Pulmonary artery endothelial cell (primary cell): ENCODE data around the gene ADGRE1. TPM values are rescaled to one million over a fixed set of nuclear protein-coding genes. Genes with fewer than 3 reads are reported as not detected.

Source experiments
- DNase-seq: peaks from one replicate; pipeline ENCODE4 v3.0.0-alpha.2; 2011; ENCODE audit warnings: low read depth, low spot score
- total RNA-seq: library from RNA; depleted of rRNA; stranded (reverse); fragments of >200 nt; gene quantifications from 2 replicates; pipeline ENCODE4 v1.2.3, GENCODE V29; 2014

ADGRE1 gene
- total RNA-seq, 1 donor from 2014 or later, result not detected

DNA sequence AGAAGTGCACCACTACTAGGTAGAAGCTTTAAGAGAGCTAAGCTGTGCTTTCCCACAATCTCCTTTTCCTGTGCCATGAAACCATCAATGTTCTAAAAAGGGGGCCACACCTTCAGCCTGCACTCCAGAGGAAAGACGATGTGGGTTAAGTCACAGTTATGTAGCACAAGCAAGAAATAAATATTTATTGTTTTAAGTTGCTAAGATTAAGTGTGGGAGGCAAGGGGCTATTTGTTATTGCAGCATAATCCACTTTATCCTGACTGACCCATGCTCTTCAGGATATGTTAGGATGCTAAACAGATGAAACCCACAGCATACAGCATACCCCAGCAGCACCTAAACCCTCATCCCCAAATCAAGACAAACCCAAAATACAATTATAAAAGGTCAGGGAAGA, 69.2 kb downstream of the ADGRE1 start:
- no peak for DNase-seq

DNA sequence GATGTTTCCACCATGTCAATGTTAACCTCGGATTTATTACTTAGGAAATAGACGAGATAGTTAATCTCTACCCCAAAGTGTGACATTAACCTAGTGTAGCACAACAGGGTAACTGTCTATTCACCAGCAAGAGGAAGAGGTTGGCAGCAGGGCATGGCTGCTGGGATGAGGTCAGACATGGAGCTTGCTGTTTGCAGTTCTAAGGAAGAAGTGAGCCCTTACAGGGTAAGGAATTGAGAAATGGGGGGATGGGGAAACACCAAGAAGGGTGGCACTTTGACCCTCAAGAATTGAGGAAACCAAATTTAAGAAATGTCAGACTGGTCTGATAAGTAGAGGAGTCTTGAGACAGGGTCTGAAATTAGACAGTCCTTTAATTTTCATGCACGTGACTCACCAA, 71.4 kb downstream of the ADGRE1 start:
- DNase-seq, result no peak

DNA sequence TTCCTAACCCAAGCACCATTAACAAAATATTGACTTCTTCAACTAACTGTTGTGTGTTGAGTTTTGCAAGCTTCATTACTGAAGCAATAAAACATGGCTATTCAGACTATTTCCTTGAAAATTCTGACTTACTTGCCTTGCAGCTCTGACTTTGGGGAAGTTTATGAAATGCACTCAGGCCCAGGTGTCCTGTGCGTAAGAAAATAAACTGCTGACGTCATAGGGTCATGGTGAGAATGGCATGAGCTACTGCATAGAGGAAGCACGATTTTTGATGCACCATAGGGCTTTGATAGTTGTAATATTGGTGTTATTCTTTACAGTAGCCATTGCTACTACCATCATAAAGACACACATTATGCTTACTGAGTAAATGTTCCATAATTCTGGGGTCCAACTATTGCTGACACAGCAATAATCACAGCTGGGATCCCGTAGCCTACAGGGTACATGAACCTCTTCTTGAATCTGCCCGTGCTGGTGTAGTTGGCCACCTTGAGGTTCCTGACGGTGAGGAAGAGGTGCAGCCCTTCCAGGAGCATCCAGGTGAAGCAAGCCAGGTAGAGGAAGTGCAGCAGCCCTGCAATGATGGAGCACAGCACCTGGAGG, 76.0 kb downstream of the ADGRE1 start:
- DNase-seq, result no peak

DNA sequence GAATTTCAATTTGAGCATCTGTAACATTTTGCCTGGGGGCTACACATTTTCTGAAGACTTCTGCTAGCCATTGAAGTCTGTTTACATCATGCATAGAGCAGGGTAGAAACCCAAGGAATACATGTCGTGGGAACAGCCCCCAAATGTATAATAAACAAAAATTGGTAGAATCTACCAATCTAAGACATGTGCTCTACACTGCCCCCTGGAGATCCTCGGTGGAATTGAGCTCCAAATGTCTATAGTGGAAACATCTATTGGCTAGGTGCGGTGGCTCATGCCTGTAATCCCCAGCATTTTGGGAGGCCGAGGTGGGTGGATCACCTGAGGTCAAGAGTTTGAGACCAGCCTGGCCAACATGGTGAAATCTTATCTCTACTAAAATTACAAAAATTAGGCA, 76.6 kb downstream of the ADGRE1 start:
- DNase-seq, result no peak

DNA sequence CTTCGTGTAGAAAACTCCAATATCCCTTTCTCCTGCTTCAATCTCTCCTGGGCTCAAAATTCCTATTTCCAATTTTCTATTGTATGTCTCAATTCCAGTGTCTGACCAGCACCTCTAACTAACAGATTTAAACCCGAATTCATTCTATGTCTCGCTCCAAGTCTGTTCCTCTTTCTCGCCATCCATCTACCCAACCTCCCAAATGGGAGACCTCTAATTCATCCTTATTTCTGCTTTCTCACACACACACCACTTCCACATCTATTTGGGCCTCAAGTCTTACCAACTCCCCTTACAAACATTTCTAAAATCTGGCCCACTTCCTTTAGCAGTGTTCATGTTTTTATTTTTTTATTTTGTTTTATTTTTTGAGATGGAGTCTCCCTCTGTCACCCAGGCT, 80.6 kb downstream of the ADGRE1 start:
- DNase-seq, result no peak

DNA sequence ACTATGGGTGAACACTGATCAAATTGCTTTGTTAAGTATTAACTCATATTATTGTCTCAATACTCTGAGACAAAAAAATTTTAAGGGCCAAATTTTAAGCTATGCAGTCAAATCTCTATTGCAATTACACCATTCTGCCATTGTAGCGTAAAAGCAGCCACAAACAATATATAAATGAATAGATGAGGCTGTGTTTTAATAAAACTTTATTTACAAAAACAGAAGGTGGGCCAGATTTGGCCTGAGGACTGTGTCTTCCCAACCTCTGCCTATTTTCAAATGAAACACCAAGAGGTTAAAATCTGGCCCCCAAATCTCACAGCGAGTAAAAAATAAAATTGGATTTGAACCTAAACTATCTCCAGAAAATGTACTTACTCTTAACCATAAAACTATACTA, 82.1 kb downstream of the ADGRE1 start:
- no peak for DNase-seq

DNA sequence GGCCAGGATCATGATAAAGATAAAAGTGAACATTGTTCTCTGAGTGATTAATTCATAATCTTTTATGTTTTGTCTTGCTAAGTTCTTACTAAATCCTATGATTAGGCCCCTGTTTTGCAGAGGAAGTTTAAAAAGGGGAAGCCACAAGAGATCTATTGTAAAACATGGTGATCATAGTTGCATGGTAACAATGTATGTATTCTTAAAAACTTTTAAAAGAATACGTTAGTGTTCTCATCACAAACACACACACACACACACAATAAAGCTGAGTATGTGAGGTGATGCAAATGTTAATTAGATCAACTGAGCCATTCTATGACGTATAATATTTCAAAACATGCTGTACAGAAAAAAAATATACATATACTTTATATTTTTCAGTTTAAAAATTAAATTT, 82.6 kb downstream of the ADGRE1 start:
- no peak for DNase-seq

DNA sequence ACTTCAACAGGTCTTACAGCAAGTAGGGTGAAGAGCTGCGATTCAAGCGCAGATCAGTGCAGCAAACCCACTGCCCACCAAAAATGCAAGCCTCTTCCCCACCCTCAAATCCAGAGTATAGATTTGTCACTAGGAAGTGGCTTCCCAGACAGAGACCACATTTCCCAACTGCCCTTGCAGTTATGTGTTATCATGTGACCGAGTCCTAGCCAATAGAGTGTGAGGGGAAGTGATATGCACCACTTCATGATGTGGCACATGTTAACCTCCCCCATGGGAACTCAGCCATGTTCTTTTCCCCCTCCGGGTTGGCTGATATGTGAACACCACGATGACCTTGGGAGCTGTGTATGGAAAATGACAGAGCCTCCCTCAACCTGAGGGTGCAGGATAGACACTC, 83.1 kb downstream of the ADGRE1 start:
- DNase-seq, result no peak

DNA sequence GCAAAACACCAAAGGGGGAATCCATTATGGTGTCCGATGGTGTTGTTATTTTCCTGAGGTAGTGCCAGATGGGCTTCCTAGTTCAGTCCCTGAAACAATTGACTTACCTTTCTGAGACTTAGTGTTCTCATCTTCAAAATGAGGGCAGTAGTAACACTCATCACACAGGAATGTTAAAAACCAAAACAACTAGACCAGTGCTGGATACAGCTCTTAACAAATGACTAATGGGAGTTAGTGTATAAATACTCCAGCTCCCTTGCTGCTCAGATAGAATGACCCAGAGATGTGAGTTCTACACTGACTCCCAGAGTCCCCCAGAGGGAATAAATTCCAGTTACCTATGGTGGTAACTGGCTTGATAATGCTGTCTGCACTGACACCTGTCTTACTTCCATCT, 84.0 kb downstream of the ADGRE1 start:
- no peak for DNase-seq

DNA sequence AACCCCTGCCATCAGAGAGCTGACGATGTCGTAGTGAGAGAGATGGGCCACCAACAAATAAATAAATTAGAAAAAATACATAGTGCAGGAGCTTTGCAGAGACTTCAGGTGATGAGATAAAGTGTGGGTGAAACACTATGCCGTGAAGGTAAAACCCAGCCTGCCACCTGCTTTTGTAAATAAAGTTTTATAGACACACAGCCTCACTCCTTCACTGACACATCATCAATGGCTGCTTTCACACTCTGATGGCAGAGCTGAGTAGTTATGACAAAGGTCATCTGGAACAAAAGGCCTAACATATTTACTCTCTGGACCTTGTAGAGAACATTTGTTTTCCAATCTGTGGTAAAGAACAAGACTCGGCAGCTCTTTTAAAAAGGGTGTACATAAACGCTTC, 88.8 kb downstream of the ADGRE1 start:
- DNase-seq, result no peak

DNA sequence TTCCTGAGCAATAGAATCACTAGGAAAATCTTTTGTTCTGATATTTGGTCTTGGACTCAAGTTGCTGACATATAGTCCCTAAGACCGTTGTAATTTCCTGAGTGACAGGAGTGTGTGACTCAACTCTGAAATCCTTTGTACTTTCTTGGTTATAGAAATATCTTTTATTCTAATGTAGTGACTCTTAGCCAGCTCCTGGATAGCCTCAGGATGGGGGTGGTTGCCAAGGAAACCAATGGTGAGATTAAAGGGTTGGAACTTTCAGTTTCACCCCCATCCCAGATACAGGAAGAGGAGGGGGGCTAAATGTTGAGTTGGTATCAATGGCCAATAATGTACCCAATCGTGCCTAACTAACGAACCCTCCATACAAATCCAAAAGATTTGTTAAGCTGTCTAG, 92.0 kb downstream of the ADGRE1 start:
- no peak for DNase-seq

DNA sequence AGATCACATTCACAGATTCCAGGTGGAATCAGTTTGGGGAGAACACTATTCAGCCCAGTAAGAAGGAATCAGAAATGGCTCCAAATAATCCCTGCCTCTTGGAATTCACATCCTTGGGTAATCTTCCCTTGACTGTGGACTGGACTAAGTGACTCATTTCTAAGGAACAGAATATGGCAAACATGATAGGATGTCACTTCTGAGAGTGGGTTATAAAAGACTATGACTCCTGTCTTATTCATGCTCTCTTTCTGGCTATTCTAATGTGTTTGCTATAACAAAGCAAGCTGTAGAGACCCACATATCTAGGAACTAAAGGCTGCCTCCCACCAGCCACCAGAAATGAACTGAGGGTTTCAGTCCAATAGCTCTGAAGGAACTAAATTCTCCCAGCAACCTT, 96.1 kb downstream of the ADGRE1 start:
- no peak for DNase-seq

DNA sequence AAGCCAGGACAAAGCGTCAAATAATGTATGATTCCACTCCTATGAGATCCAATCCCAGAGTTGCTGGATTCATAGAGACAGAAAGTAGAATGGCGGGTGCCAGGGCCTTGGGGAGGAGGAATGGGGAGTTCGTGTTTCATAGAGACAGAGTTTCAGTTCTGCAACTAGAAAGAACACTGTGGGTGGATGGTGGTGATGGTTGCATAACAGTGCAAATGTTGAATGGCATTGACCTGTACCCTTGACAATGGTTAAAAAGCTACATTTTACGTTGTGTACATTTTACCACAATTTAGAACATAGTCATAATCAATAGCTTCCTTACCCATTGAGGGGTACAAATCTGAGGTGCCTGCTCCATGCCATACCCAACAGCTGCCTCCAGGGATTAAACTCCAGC, 100.5 kb downstream of the ADGRE1 start:
- DNase-seq, result no peak

DNA sequence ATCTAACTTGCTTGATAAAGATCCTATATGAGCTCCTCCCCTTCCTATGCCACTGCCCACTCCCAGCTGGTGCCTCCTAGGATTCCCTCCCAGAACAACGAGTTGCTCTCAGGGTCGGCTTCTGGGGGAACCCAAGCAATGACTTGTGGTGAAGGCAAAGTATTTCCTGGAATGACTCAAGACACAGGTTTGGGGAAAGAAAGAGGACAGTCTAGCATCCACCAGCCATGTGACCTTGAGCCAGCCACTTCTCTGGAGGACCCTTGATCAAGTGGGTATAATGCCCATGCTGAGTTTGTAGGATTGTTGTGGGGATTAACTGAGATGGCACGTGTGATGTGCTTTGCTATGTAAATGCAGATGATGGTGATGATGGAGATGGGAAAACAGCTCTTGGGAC, 100.9 kb downstream of the ADGRE1 start:
- DNase-seq, result no peak

Other genes starting within 250 kb of the ADGRE1 start
- gene TNFSF14, start 217.4 kb upstream of the ADGRE1 start, total RNA-seq, result not detected in 2 replicates
- under 0.01 and 0.28 TPM in 2 replicates for gene C3, start 166.9 kb upstream of the ADGRE1 start, total RNA-seq
- gene GPR108, start 150.0 kb upstream of the ADGRE1 start, total RNA-seq, result 44.4 and 49.9 TPM in 2 replicates
- 50.5 and 52.7 TPM in 2 replicates for gene TRIP10, start 147.9 kb upstream of the ADGRE1 start, total RNA-seq
- 0.04 and 0.20 TPM in 2 replicates for gene SH2D3A, start 120.1 kb upstream of the ADGRE1 start, total RNA-seq
- gene VAV1, start 114.9 kb upstream of the ADGRE1 start, total RNA-seq, result 0.07 TPM in 1 of 2 replicates, not detected in the other
- not detected in 2 replicates for gene MBD3L2B, start 133.9 kb downstream of the ADGRE1 start, total RNA-seq
- not detected in 2 replicates for gene MBD3L5, start 143.0 kb downstream of the ADGRE1 start, total RNA-seq
- gene MBD3L4, start 152.6 kb downstream of the ADGRE1 start, total RNA-seq, result not detected in 2 replicates
- not detected in 2 replicates for gene MBD3L2, start 161.7 kb downstream of the ADGRE1 start, total RNA-seq
- gene MBD3L3, start 171.1 kb downstream of the ADGRE1 start, total RNA-seq, result not detected in 2 replicates
- 13.8 and 16.1 TPM in 2 replicates for gene ZNF557, start 182.1 kb downstream of the ADGRE1 start, total RNA-seq